PC-3 (cell line): ENCODE data around the gene CD2AP. TPM values are rescaled to one million over a fixed set of nuclear protein-coding genes. Genes with fewer than 3 reads are reported as not detected.
A peak's percentile ranks its signal among the peaks of the same experiment; 100 is the strongest.

Experiments
- ATAC-seq: fragments of 200-7000 bp; cut with Tn5 transposase; 2 replicates; pipeline ENCODE4 v1.9.1; 2020; ENCODE audit warnings: mild to moderate bottlenecking, moderate library complexity
- BruUV-seq: library from RNA; stranded (reverse); fragments of 400-500 nt; replicated peaks from 2 replicates; lab custom pipeline; 2021; lab: Mats Ljungman, UMichigan
- CTCF ChIA-PET: fragments of 300-600 bp; sonication (Branson Sonifier 250); formaldehyde crosslinking; loops from one replicate; lab custom pipeline; 2022; ENCODE audit warnings: antibody characterized with exemption; lab: Charles Lee
- POLR2A ChIA-PET: fragments of 300-600 bp; sonication (Branson Sonifier 250); formaldehyde crosslinking; loops from one replicate; lab custom pipeline; 2022; ENCODE audit warnings: antibody characterized with exemption; ENCODE audit not compliant: unreplicated experiment; lab: Charles Lee
- DNase-seq: peaks from one replicate; pipeline ENCODE4 v3.0.0-alpha.2; 2015
- H2AFZ ChIP-seq: fragments of 300-600 bp; sonication (generic); 2 replicates; pipeline ENCODE4 v1.6.0; 2016; ENCODE audit warnings: antibody characterized with exemption, low read length
- H3F3A ChIP-seq: fragments of 300-600 bp; sonication (generic); one replicate; pipeline ENCODE4 v1.6.0; 2017; ENCODE audit warnings: antibody characterized with exemption, low read length, control low read depth, mild to moderate bottlenecking; ENCODE audit not compliant: unreplicated experiment
- H3K27ac ChIP-seq: fragments of 300-600 bp; sonication (generic); 2 replicates; pipeline ENCODE4 v1.5.1; 2016; ENCODE audit warnings: mild to moderate bottlenecking, low read length
- H3K27me3 ChIP-seq: fragments of 300-600 bp; sonication (generic); 2 replicates; pipeline ENCODE4 v1.6.1; 2016; ENCODE audit warnings: low read length, mixed read lengths
- H3K36me3 ChIP-seq: fragments of 300-600 bp; sonication (generic); 2 replicates; pipeline ENCODE4 v1.6.1; 2016; ENCODE audit warnings: low read depth, mixed run types, low read length, mixed read lengths
- H3K4me1 ChIP-seq: fragments of 300-600 bp; sonication (generic); 2 replicates; pipeline ENCODE4 v1.5.1; 2016; ENCODE audit warnings: low read length; ENCODE audit not compliant: insufficient read depth
- H3K4me2 ChIP-seq: fragments of 300-600 bp; sonication (generic); 2 replicates; pipeline ENCODE4 v1.6.0; 2016; ENCODE audit warnings: low read length
- H3K4me3 ChIP-seq: fragments of 300-600 bp; sonication (generic); 2 replicates; pipeline ENCODE4 v1.5.1; 2016; ENCODE audit warnings: mild to moderate bottlenecking, low read length, mixed read lengths
- H3K79me2 ChIP-seq: fragments of 300-600 bp; sonication (generic); 2 replicates; pipeline ENCODE4 v1.6.1; 2017; ENCODE audit warnings: low read length, mixed read lengths
- H3K9ac ChIP-seq: fragments of 300-600 bp; sonication (generic); 2 replicates; pipeline ENCODE4 v1.6.0; 2016; ENCODE audit warnings: mild to moderate bottlenecking, low read length
- H3K9me2 ChIP-seq: fragments of 300-600 bp; sonication (generic); replicated peaks from 2 replicates; pipeline ENCODE4 v1.6.1; 2016; ENCODE audit warnings: mixed run types, low read length, mixed read lengths
- H3K9me3 ChIP-seq: fragments of 300-600 bp; sonication (generic); 2 replicates; pipeline ENCODE4 v1.6.1; 2016; ENCODE audit warnings: low read length, mixed read lengths
- H4K20me1 ChIP-seq: fragments of 300-600 bp; sonication (generic); 2 replicates; pipeline ENCODE4 v1.6.1; 2016; ENCODE audit warnings: low read length, mixed read lengths
- EZH2 ChIP-seq: fragments of 300-600 bp; sonication (generic); IDR thresholded peaks from one replicate; pipeline ENCODE4 v1.6.1; 2017; ENCODE audit warnings: antibody characterized with exemption, mild to moderate bottlenecking, low read length; ENCODE audit not compliant: unreplicated experiment
- EZH2phosphoT487 ChIP-seq: fragments of 300-600 bp; sonication (generic); IDR thresholded peaks from 2 replicates; pipeline ENCODE4 v1.6.1; 2018; ENCODE audit warnings: mild to moderate bottlenecking, antibody characterized with exemption, low read length, borderline replicate concordance
- intact Hi-C: fragments of 100-400 bp; cut with micrococcal nuclease; formaldehyde crosslinking; loops from 2 replicates; pipeline ENCODE4 v1.9.0; 2023
- total RNA-seq: library from RNA; depleted of rRNA; stranded (reverse); fragments of >200 nt; gene quantifications from 2 replicates; pipeline ENCODE4 v1.2.3, GENCODE V29; 2014
- TF ChIP-seq, protein P1 (sequence below): fragments of 300-600 bp; sonication (generic); conservative IDR thresholded peaks from 2 replicates; pipeline ENCODE4 v1.5.1; 2017; ENCODE audit warnings: antibody characterized with exemption, low read depth, mild to moderate bottlenecking, low read length

The CD2AP gene
- total RNA-seq, 1 experiment from 2014 or later, result 16.2 TPM

DNA sequence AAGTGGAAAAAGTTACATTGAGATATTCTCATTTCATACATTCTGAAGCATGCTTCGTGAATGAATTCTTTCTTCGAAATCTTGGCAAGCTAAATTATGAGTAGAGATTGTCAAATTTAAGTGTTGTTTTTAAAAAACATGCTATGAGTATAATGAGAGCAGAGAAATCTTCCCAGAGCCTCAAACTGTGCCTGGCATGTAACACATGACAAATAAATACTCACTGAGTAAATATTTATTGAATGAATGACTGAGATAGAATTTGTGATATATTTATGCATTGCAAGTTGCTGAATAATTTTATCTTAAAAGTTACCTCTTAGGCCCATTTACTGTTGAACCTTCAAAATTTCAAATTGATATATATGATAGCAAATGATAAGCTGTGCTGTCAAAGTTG, 24.7 kb upstream of the CD2AP start:
- DNase-seq (peak; percentile 71), ATAC-seq (peak; percentile 74)
- H3K9me3 ChIP-seq, result no peaks in the 10 kb centered on the region
- H3K4me1 ChIP-seq, result peaks cover 36% of the 10 kb centered on the region
- H3K9ac ChIP-seq, result no peak overlapping the region
- CTCF ChIA-PET, result no interaction called here
- no peaks in the 10 kb centered on the region for H3K27me3 ChIP-seq
- H3K4me2 ChIP-seq, result peak overlapping the region; percentile 37
- peak overlapping the region; percentile 64 for H3K27ac ChIP-seq
- H2AFZ ChIP-seq, result no peak overlapping the region
- H4K20me1 ChIP-seq, result no peaks in the 10 kb centered on the region
- no peaks in the 10 kb centered on the region for H3K36me3 ChIP-seq
- H3K4me3 ChIP-seq, result no peak overlapping the region
- no peaks in the 10 kb centered on the region for H3F3A ChIP-seq
- BruUV-seq, result no TSS peak
- intact Hi-C loops, result no loop called here
- POLR2A ChIA-PET, result no interaction called here
- H3K9me2 ChIP-seq, result no peaks in the 10 kb centered on the region
- no peak for TF ChIP-seq EZH2phosphoT487
- no peaks in the 10 kb centered on the region for H3K79me2 ChIP-seq

DNA sequence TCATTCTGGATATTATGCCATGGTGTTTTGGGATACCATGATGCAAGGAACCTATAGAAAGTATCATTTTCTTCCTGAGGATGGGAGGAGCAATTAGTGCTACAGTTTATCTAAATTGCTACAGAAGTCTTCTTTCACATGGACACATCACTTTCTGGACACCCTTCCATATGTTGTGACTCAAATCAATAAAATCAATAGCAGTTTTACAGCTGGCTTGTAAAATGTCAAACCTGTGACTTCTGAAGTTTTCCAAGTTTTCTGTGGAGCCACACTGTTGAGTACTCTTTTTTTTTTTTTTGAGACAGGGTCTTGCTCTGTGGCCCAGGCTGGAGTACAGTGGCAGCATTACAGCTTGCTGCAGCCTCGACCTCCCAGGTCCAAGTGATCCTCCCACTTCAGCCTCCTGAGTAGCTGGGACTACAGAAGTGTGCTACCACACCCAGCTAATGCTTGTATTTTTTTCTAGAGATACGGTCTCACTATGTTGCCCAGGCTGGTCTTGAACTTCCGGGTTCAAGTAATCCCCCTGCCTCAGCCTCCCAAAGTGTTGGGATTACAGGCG, 24.1 kb upstream of the CD2AP start:
- no peak overlapping the region for H3K4me3 ChIP-seq
- POLR2A ChIA-PET, result no interaction called here
- H3K36me3 ChIP-seq, result no peaks in the 10 kb centered on the region
- H2AFZ ChIP-seq, result no peak overlapping the region
- TF ChIP-seq EZH2 (no peak), EZH2phosphoT487 (no peak)
- TF ChIP-seq, protein P1, sequence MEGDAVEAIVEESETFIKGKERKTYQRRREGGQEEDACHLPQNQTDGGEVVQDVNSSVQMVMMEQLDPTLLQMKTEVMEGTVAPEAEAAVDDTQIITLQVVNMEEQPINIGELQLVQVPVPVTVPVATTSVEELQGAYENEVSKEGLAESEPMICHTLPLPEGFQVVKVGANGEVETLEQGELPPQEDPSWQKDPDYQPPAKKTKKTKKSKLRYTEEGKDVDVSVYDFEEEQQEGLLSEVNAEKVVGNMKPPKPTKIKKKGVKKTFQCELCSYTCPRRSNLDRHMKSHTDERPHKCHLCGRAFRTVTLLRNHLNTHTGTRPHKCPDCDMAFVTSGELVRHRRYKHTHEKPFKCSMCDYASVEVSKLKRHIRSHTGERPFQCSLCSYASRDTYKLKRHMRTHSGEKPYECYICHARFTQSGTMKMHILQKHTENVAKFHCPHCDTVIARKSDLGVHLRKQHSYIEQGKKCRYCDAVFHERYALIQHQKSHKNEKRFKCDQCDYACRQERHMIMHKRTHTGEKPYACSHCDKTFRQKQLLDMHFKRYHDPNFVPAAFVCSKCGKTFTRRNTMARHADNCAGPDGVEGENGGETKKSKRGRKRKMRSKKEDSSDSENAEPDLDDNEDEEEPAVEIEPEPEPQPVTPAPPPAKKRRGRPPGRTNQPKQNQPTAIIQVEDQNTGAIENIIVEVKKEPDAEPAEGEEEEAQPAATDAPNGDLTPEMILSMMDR, result no peak
- H3K4me1 ChIP-seq, result peaks cover 36% of the 10 kb centered on the region
- no peaks in the 10 kb centered on the region for H4K20me1 ChIP-seq
- DNase-seq (peak; percentile 16), ATAC-seq (no peak; the same call in 1 of the 2 replicates)
- no TSS peak for BruUV-seq
- peak overlapping the region; percentile 64 for H3K27ac ChIP-seq
- no peaks in the 10 kb centered on the region for H3K9me2 ChIP-seq
- CTCF ChIA-PET, result interaction anchor here (0.7 kb wide), 1 partner anchor 12 kb away, joined by 5 read pairs; no protein-coding TSS in a partner anchor
- no peak overlapping the region for H3K9ac ChIP-seq
- H3K9me3 ChIP-seq, result no peaks in the 10 kb centered on the region
- H3K79me2 ChIP-seq, result no peaks in the 10 kb centered on the region
- H3F3A ChIP-seq, result no peaks in the 10 kb centered on the region
- intact Hi-C loops, result no loop called here
- H3K27me3 ChIP-seq, result no peaks in the 10 kb centered on the region
- peak overlapping the region; percentile 37 for H3K4me2 ChIP-seq

DNA sequence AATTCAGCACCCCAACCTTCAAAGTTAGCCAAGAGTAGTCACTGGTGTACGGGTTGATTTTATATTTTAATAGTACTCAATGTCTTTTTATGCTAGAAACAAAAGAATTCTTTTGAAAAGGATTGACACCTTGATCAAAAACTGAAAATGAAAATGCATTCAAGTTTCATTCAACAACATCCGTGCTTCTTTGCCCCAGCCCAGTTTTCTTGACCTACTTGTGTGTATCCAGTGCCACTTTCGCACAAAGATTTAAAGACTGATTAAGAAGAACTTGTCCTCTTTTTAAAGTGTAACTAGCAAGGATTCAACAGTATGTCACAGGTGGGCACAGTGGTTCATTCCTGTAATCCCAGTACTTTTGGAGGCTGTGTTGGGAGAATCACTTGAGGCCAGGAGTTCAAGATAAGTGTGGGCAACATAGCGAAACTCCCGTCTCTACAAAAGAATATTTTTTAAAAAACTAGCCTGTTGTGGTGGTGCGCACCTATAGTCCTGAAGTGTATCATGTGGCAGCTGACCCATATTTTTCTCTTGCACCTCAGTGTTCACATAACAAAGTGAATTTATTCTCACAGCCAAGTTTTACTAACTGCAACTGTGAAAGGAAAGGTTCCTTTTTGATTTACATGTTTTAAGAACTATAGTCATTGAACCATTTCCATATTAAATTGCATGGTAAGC, 22.7 kb upstream of the CD2AP start:
- Histone ChIP-seq H4K20me1 (no peaks in the 10 kb centered on the region), H3F3A (no peaks in the 10 kb centered on the region), H3K36me3 (no peaks in the 10 kb centered on the region), H3K4me3 (no peak overlapping the region), H3K27me3 (no peaks in the 10 kb centered on the region), H3K9me2 (no peaks in the 10 kb centered on the region), H3K4me1 (peaks cover 43% of the 10 kb centered on the region), H3K79me2 (no peaks in the 10 kb centered on the region), H3K9me3 (no peaks in the 10 kb centered on the region), H2AFZ (no peak overlapping the region), H3K4me2 (0 out of 2 replicates have a peak overlapping the region, but pooled peaks have one; percentile 6), H3K9ac (no peak overlapping the region), H3K27ac (no peak overlapping the region)
- CTCF ChIA-PET, result no interaction called here
- no peak for DNase-seq
- intact Hi-C loops, result no loop called here
- BruUV-seq, result no TSS peak
- no peak for ATAC-seq
- POLR2A ChIA-PET, result no interaction called here
- TF ChIP-seq, protein P1, result no peak
- TF ChIP-seq EZH2 (no peak), EZH2phosphoT487 (no peak)
